ENCODE results near the gene PAMR1. TPM values are rescaled to one million over a fixed set of nuclear protein-coding genes. Genes with fewer than 3 reads are reported as not detected.

PAMR1 gene
- total and polyA plus RNA-seq, 2 of the 8 experiments (the other 6 are each of a cell fraction or from before 2014, with no cell fraction given) = 3.0 to 6.9 TPM

- FAIRE-seq (peak; percentile 94), DNase-seq (ENCODE audit: low read depth in 1 of 2, low spot score in 2 of 2) (peak in 1 of 2 experiments; percentile 79)
- Histone ChIP-seq H2AFZ (ENCODE audit: low read length) (no peak overlapping the region; the same call in 1 of the 2 replicates), H3K27me3 (replicated peaks in 1 of 4; ENCODE audit: control insufficient read depth in 3 of 4, extremely low read depth in 1 of 4, insufficient read depth in 3 of 4, low read length in 3 of 4) (no peaks in the 10 kb centered on the region), H3K4me2 (ENCODE audit: insufficient read depth in 1 of 2, low read depth in 2 of 2, low read length in 2 of 2) (no peak overlapping the region), H2BK15ac (ENCODE audit: low read length) (no peak overlapping the region), H3K9ac (replicated peaks in 1 of 4; ENCODE audit: extremely low read depth in 1 of 4, low read depth in 3 of 4, low read length in 3 of 4) (no peak overlapping the region), H3K18ac (ENCODE audit: extremely low read depth, low read length) (no peak overlapping the region), H3K79me1 (ENCODE audit: low read depth, low read length) (no peaks in the 10 kb centered on the region), H4K91ac (replicated peaks; ENCODE audit: insufficient read length, low read length) (no peak overlapping the region), H2AK5ac (ENCODE audit: low read depth, low read length) (no peak overlapping the region), H3K56ac (replicated peaks; ENCODE audit: insufficient read length, low read depth, low read length) (no peak overlapping the region), H4K8ac (ENCODE audit: extremely low read depth, insufficient read depth, low read length) (no peak overlapping the region), H2BK20ac (ENCODE audit: low read length) (no peak overlapping the region), H3K36me3 (ENCODE audit: control insufficient read depth in 2 of 4, insufficient read depth in 4 of 4, low read length in 3 of 4) (no peaks in the 10 kb centered on the region), H3K14ac (ENCODE audit: insufficient read length) (no peak overlapping the region), H3K4me3 (ENCODE audit: extremely low read depth in 1 of 4, insufficient read depth in 2 of 4, low read depth in 3 of 4, low read length in 4 of 4) (no peak overlapping the region), H3K79me2 (ENCODE audit: control insufficient read depth in 1 of 2, insufficient read depth in 2 of 2, low read length in 2 of 2) (no peaks in the 10 kb centered on the region), H4K5ac (ENCODE audit: insufficient read length, low read depth, low read length) (no peak overlapping the region), H3K4me1 (replicated peaks in 1 of 4; ENCODE audit: control insufficient read depth in 3 of 4, insufficient read depth in 4 of 4, low read length in 3 of 4) (peaks cover 0 to 3% (median under 1%) of the 10 kb centered on the region in 4 experiments; a peak in 2 of 7 replicates), H2BK120ac (replicated peaks; ENCODE audit: low read depth, low read length) (no peak overlapping the region), H3K23me2 (ENCODE audit: low read depth, low read length) (no peaks in the 10 kb centered on the region), H2BK12ac (ENCODE audit: low read depth, low read length) (no peak overlapping the region), H4K20me1 (replicated peaks in 1 of 2; ENCODE audit: control insufficient read depth in 1 of 2, insufficient read depth in 2 of 2, low read length in 2 of 2) (no peaks in the 10 kb centered on the region), H3K9me3 (ENCODE audit: insufficient read depth in 2 of 2, low read depth in 1 of 2, low read length in 1 of 2) (no peaks in the 10 kb centered on the region), H3K23ac (ENCODE audit: insufficient read length) (no peak overlapping the region), H3K27ac (ENCODE audit: low read depth, low read length) (no peak overlapping the region), H3K4ac (replicated peaks; ENCODE audit: insufficient read length, low read depth, low read length) (no peak overlapping the region), H2BK5ac (ENCODE audit: low read depth, low read length) (no peak overlapping the region)
- ChIA-PET CTCF (ENCODE audit: partially characterized antibody) (interaction anchor here (0.8 to 3.3 kb wide), 14 partner anchors 9 to 836 kb away, joined by 3 to 24 read pairs (median 3); no protein-coding TSS in a partner anchor), POLR2A (ENCODE audit: partially characterized antibody) (no interaction called here)
- whole genome bisulfite sequencing, 2 experiments (ENCODE audit: extremely low coverage in 1 of 2, insufficient coverage in 1 of 2, insufficient read length in 1 of 2, insufficient replicate concordance in 2 of 2, low coverage in 1 of 2, low lambda C conversion rate in 2 of 2, missing lambda C conversion rate in 1 of 2) = 48% methylated on average over 7 of the region's 7 CpGs; no CpG with 5 or more reads in 1 of the 2 experiments
- 0 out of 4 replicates have a peak, but pooled peaks of 1 of the 2 experiments have one; percentile 60 for TF ChIP-seq SIN3A (conservative IDR thresholded peaks at IDR 0.05 in 1 of 2, IDR thresholded peaks at IDR 0.05 in 1 of 2; ENCODE audit: low read depth in 1 of 2, low read length in 2 of 2)
- no peak for TF ChIP-seq CHD1 (IDR thresholded peaks at IDR 0.05; ENCODE audit: low read depth, low read length)
- TF ChIP-seq TEAD4 (IDR thresholded peaks at IDR 0.05; ENCODE audit: low read depth, low read length) = peak; percentile 23; the same call in 1 of the 2 replicates
- peak; percentile 59 to 73 (median 70) for TF ChIP-seq CTCF (IDR thresholded peaks at IDR 0.05; ENCODE audit: control extremely low read depth in 1 of 3, insufficient read depth in 1 of 3, low read depth in 1 of 3, low read length in 3 of 3)
- TF ChIP-seq POU5F1 (IDR thresholded peaks at IDR 0.05; ENCODE audit: low read depth, low read length) = no peak
- TF ChIP-seq ATF3 (IDR thresholded peaks at IDR 0.05; ENCODE audit: insufficient read depth, low read depth, low read length) = no peak
- 0 out of 3 replicates have a peak, but pooled peaks of 1 of the 2 experiments have one; percentile 59 for TF ChIP-seq EP300 (IDR thresholded peaks at IDR 0.05; ENCODE audit: borderline replicate concordance in 1 of 2, low read depth in 2 of 2, low read length in 2 of 2)
- 0 out of 2 replicates have a peak, but pooled peaks have one; percentile 16 for TF ChIP-seq MAX (IDR thresholded peaks at IDR 0.05)
- TF ChIP-seq NRF1 (IDR thresholded peaks at IDR 0.05; ENCODE audit: low read depth, low read length) = no peak
Measured at GRCh38 chr11:35404388-35404775, 121.0 kb downstream of the PAMR1 start.

All from H1 (cell line).